ENCODE results near the gene SCIN. TPM values are rescaled to one million over a fixed set of nuclear protein-coding genes. Genes with fewer than 3 reads are reported as not detected.
A peak's percentile ranks its signal among the peaks of the same experiment; 100 is the strongest.
"Not testable (repeated sequence)": the region's sequence is repeated elsewhere in the genome, so short reads cannot be mapped to it uniquely, and the experiment has no call there.

Gene SCIN
- total RNA-seq, 2 experiments from 2014 or later = 0.69 to 0.77 TPM

GRCh38 chr7:12653110-12653509 lies 82.6 kb downstream of the SCIN start:
- POLR2A ChIA-PET = no interaction called here
- ATAC-seq (ENCODE audit: low read depth) = no peak
- Mint-ChIP-seq H3K36me3 (no peaks in the 10 kb centered on the region), H3K9me3 (no peaks in the 10 kb centered on the region), H3K4me3 (no peak overlapping the region), H3K27ac (no peak overlapping the region), H3K4me1 (no peaks in the 10 kb centered on the region), H3K27me3 (peaks cover 4% of the 10 kb centered on the region)
- no peak for DNase-seq

GRCh38 chr7:12653518-12653917 lies 83.0 kb downstream of the SCIN start:
- Mint-ChIP-seq H3K27ac (no peak overlapping the region), H3K4me3 (no peak overlapping the region), H3K36me3 (no peaks in the 10 kb centered on the region), H3K9me3 (no peaks in the 10 kb centered on the region), H3K4me1 (no peaks in the 10 kb centered on the region), H3K27me3 (peaks cover 2% of the 10 kb centered on the region)
- POLR2A ChIA-PET = no interaction called here
- ATAC-seq (ENCODE audit: low read depth) = no peak
- no peak for DNase-seq

- no peak for ATAC-seq (ENCODE audit: low read depth)
- Mint-ChIP-seq H3K36me3 (no peaks in the 10 kb centered on the region), H3K27ac (no peak overlapping the region), H3K4me1 (no peaks in the 10 kb centered on the region), H3K4me3 (no peak overlapping the region), H3K27me3 (peaks cover 2% of the 10 kb centered on the region), H3K9me3 (no peaks in the 10 kb centered on the region)
- POLR2A ChIA-PET = no interaction called here
- DNase-seq = no peak
These were observed 84.6 kb downstream of the SCIN start for GRCh38 chr7:12655161-12655560.

GRCh38 chr7:12660423-12660822 lies 89.9 kb downstream of the SCIN start:
- H3K9me3 Mint-ChIP-seq; DNase-seq; H3K36me3 Mint-ChIP-seq; H3K4me1 Mint-ChIP-seq; H3K27ac Mint-ChIP-seq; ATAC-seq (ENCODE audit: low read depth); H3K4me3 Mint-ChIP-seq; H3K27me3 Mint-ChIP-seq; POLR2A ChIA-PET: not testable (repeated sequence)

- H3K36me3 Mint-ChIP-seq; H3K27ac Mint-ChIP-seq; H3K4me3 Mint-ChIP-seq; POLR2A ChIA-PET; DNase-seq; H3K27me3 Mint-ChIP-seq; ATAC-seq (ENCODE audit: low read depth); H3K4me1 Mint-ChIP-seq; H3K9me3 Mint-ChIP-seq: not testable (repeated sequence)
These were observed 90.5 kb downstream of the SCIN start for GRCh38 chr7:12660986-12661385.

GRCh38 chr7:12661581-12661980 lies 91.1 kb downstream of the SCIN start:
- no peaks in the 10 kb centered on the region for H3K4me1 Mint-ChIP-seq
- POLR2A ChIA-PET = no interaction called here

GRCh38 chr7:12670000-12670729 lies 99.6 kb downstream of the SCIN start:
- Mint-ChIP-seq H3K27ac (no peak overlapping the region), H3K27me3 (no peaks in the 10 kb centered on the region), H3K4me3 (no peak overlapping the region), H3K9me3 (no peaks in the 10 kb centered on the region), H3K36me3 (no peaks in the 10 kb centered on the region), H3K4me1 (no peaks in the 10 kb centered on the region)
- DNase-seq (no peak), ATAC-seq (ENCODE audit: low read depth) (no peak)
- POLR2A ChIA-PET = no interaction called here

More at GRCh38 chr7:12661581-12661980, 91.1 kb downstream of the SCIN start:
- no peak overlapping the region for H3K27ac Mint-ChIP-seq
- no peaks in the 10 kb centered on the region for H3K9me3 Mint-ChIP-seq
- DNase-seq (no peak), ATAC-seq (ENCODE audit: low read depth) (no peak)
- H3K36me3 Mint-ChIP-seq = no peaks in the 10 kb centered on the region
- H3K27me3 Mint-ChIP-seq = no peaks in the 10 kb centered on the region
- H3K4me3 Mint-ChIP-seq = no peak overlapping the region

GRCh38 chr7:12670743-12671520 lies 100.4 kb downstream of the SCIN start:
- Mint-ChIP-seq H3K4me3 (no peak overlapping the region), H3K27ac (no peak overlapping the region), H3K9me3 (no peaks in the 10 kb centered on the region), H3K27me3 (no peaks in the 10 kb centered on the region), H3K4me1 (no peaks in the 10 kb centered on the region), H3K36me3 (no peaks in the 10 kb centered on the region)
- POLR2A ChIA-PET = no interaction called here
- ATAC-seq (ENCODE audit: low read depth) (no peak), DNase-seq (no peak)

- H3K4me1 Mint-ChIP-seq; H3K27me3 Mint-ChIP-seq; DNase-seq; H3K9me3 Mint-ChIP-seq; POLR2A ChIA-PET; H3K27ac Mint-ChIP-seq; H3K4me3 Mint-ChIP-seq; ATAC-seq (ENCODE audit: low read depth); H3K36me3 Mint-ChIP-seq: not testable (repeated sequence)
These were observed 102.9 kb downstream of the SCIN start for GRCh38 chr7:12673436-12673835.

GRCh38 chr7:12674053-12674452 lies 103.5 kb downstream of the SCIN start:
- no peak overlapping the region for H3K27ac Mint-ChIP-seq
- H3K4me1 Mint-ChIP-seq = no peaks in the 10 kb centered on the region
- no peak overlapping the region for H3K4me3 Mint-ChIP-seq
- POLR2A ChIA-PET = no interaction called here
- DNase-seq (no peak), ATAC-seq (ENCODE audit: low read depth) (no peak)
- no peaks in the 10 kb centered on the region for H3K9me3 Mint-ChIP-seq
- H3K36me3 Mint-ChIP-seq = no peaks in the 10 kb centered on the region
- H3K27me3 Mint-ChIP-seq = no peaks in the 10 kb centered on the region

- no peak overlapping the region for H3K4me3 Mint-ChIP-seq
- ATAC-seq (ENCODE audit: low read depth) (peak; percentile 67), DNase-seq (no peak)
These were observed 104.3 kb downstream of the SCIN start for GRCh38 chr7:12674861-12675260.

GRCh38 chr7:12683678-12684585 lies 113.4 kb downstream of the SCIN start:
- ATAC-seq (ENCODE audit: low read depth) = no peak
- Mint-ChIP-seq H3K27me3 (no peaks in the 10 kb centered on the region), H3K9me3 (no peaks in the 10 kb centered on the region), H3K4me3 (no peak overlapping the region), H3K36me3 (peaks cover 2% of the 10 kb centered on the region), H3K27ac (no peak overlapping the region), H3K4me1 (peaks cover 16% of the 10 kb centered on the region)
- POLR2A ChIA-PET = no interaction called here
- DNase-seq = no peak

More at GRCh38 chr7:12674861-12675260, 104.3 kb downstream of the SCIN start:
- Mint-ChIP-seq H3K27me3 (no peaks in the 10 kb centered on the region), H3K4me1 (no peaks in the 10 kb centered on the region), H3K36me3 (no peaks in the 10 kb centered on the region), H3K27ac (no peak overlapping the region), H3K9me3 (no peaks in the 10 kb centered on the region)
- POLR2A ChIA-PET = interaction anchor here (1.6 kb wide), 1 partner anchor 12 kb away, joined by 5 read pairs; no protein-coding TSS in a partner anchor

GRCh38 chr7:12684733-12685132 lies 114.2 kb downstream of the SCIN start:
- ATAC-seq (ENCODE audit: low read depth) = no peak
- POLR2A ChIA-PET = no interaction called here
- H3K27ac Mint-ChIP-seq = no peak overlapping the region
- no peaks in the 10 kb centered on the region for H3K27me3 Mint-ChIP-seq
- no peak for DNase-seq
- H3K4me1 Mint-ChIP-seq = peaks cover 21% of the 10 kb centered on the region
- H3K9me3 Mint-ChIP-seq = no peaks in the 10 kb centered on the region
- H3K4me3 Mint-ChIP-seq = no peak overlapping the region
- H3K36me3 Mint-ChIP-seq = peaks cover 2% of the 10 kb centered on the region
